GM10266 (cell line): ENCODE results near the gene WBP11.

ENCODE experiments used
- DNase-seq: peaks from one replicate; pipeline ENCODE4 v3.0.0; 2012; ENCODE audit errors: extremely low spot score
- CTCF ChIP-seq: IDR thresholded peaks from 2 replicates; pipeline ENCODE4 v1.5.1; 2012; ENCODE audit warnings: mild to moderate bottlenecking, low read depth; ENCODE audit not compliant: control insufficient read depth, insufficient read depth; ENCODE audit errors: missing control alignments

WBP11 gene

GRCh38 chr12:14803011-14803829, at the start of gene WBP11, which contains the start of gene C12orf60:
WBP11 (minus strand) TSS chr12:14803478; CDS start chr12:14801383, 2,095 bp downstream.
C12orf60 (plus strand) TSS chr12:14803670; CDS start chr12:14822936, 19,266 bp downstream.
- TF ChIP-seq CTCF, result no peak
- DNase-seq, result peak; percentile 90

GRCh38 chr12:14852880-14853279, 49.6 kb upstream of the WBP11 start:
- DNase-seq, result no peak

GRCh38 chr12:14850929-14851663, 47.8 kb upstream of the WBP11 start:
- DNase-seq, result no peak
- no peak for TF ChIP-seq CTCF

More at GRCh38 chr12:14852880-14853279, 49.6 kb upstream of the WBP11 start:
- no peak for TF ChIP-seq CTCF

- no peak for TF ChIP-seq CTCF
- DNase-seq, result no peak
These were observed 46.4 kb upstream of the WBP11 start for GRCh38 chr12:14849661-14850060.

- no peak for DNase-seq
These were observed 43.8 kb upstream of the WBP11 start for GRCh38 chr12:14846876-14847580.

GRCh38 chr12:14846042-14846587, 42.8 kb upstream of the WBP11 start:
- DNase-seq, result no peak

More at GRCh38 chr12:14846876-14847580, 43.8 kb upstream of the WBP11 start:
- TF ChIP-seq CTCF, result no peak

More at GRCh38 chr12:14846042-14846587, 42.8 kb upstream of the WBP11 start:
- no peak for TF ChIP-seq CTCF
